Activated CD8-positive, alpha-beta memory T cell treated with anti-CD3 and anti-CD28 coated beads for 36 hours (primary cell): ENCODE data around the gene RPS28. TPM values are rescaled to one million over a fixed set of nuclear protein-coding genes. Genes with fewer than 3 reads are reported as not detected.

Source experiments
- CTCF ChIA-PET: fragments of 350-600 bp; sonication (Branson Sonifier 250); formaldehyde crosslinking; loops from one replicate; lab custom pipeline; 2021; ENCODE audit warnings: antibody characterized with exemption; lab: Charles Lee
- POLR2A ChIA-PET: fragments of 350-600 bp; sonication (Branson Sonifier 250); formaldehyde crosslinking; loops from one replicate; lab custom pipeline; 2021; ENCODE audit warnings: antibody characterized with exemption; lab: Charles Lee
- total RNA-seq, 2 experiments: library from RNA; stranded (reverse); gene quantifications; one replicate each; pipeline ENCODE4 v1.2.3, GENCODE V29; 2021

The RPS28 gene
- total RNA-seq, 2 experiments from 2014 or later = 2,077 to 2,155 TPM

DNA sequence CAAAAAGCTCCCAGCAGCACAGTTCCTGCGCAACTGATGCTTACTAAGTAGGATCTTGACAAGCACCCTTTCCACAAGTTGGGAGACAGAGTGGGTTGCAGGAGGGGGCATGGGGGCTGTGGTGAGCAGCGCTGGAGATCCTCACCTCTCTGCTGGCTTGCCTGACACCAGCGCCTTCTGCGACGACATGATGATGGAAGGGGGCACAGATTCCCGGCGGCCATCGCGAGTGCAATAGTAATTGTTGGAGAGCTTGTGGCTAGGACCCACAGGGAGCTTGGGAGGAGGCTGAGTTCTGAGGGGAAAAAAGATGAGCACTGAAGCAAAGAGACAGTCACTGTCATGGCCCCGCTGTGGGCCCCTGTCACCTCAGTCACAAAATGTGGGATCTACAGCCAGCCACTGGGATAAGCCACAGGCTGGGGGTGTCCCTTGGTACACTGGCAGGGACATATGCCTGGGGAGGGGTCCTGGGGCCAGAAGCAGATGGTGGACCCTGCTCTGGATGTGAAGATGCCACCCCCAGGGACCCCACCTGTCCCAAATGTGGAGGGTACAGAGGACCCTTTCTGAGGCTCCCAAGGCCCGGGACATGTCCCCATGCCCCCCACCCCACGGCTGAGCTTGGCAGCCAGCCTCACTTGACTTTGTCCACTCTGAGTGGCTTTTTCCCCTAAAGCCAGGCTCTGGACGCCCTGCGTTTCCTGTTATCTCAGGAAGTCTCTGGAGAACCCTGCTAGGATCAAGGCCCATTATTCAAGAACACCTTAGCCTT is 4.8 kb upstream of the RPS28 start:
- ChIA-PET POLR2A (no interaction called here), CTCF (no interaction called here)

- ChIA-PET POLR2A (interaction anchor here (0.6 kb wide), 1 partner anchor 16 kb away, joined by 3 read pairs; no protein-coding TSS in a partner anchor), CTCF (interaction anchor here (0.7 to 0.8 kb wide), 2 partner anchors 50 to 361 kb away, joined by 3 to 4 read pairs; no protein-coding TSS in a partner anchor)
Observed at GRCh38 chr19:8318835-8319234, 2.5 kb upstream of the RPS28 start.

DNA sequence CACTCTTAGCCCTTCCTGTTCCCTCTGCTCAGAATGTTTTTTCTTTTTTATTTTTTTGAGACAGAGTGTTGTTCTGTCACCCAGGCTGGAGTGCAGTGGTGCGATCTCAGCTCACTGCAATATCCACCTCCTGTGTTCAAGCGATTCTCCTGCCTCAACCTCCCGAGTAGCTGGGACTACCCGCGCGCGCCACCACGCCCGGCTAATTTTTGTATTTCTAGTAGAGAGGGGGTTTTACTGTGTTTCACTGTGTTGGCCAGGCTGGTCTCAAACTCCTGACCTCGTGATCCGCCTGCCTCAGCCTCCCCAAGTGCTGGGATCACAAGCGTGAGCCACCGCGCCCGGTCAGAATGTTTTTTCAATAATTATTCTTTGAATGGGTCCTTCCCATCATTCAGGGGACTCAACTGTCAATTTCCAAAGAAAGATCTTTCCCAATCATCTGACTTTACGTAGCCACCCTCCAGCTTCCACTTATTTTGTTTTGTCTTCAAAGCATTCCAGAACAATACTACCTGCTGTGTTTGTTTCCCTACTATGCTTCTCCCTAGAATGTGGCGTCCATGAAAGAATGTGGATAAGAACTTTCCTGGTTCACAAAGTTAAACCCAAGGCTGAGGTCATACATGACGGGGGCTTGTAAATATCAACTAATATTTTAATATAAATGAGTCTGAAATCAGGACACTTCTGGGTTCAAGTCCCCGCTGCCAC is 1.3 kb upstream of the RPS28 start:
- ChIA-PET POLR2A (interaction anchor here (0.5 to 0.9 kb wide), 3 partner anchors 8 to 582 kb away, joined by 3 read pairs; no protein-coding TSS in a partner anchor), CTCF (interaction anchor here (0.5 to 1.0 kb wide), 3 partner anchors 13 to 21 kb away, joined by 3 to 5 read pairs (median 4); no protein-coding TSS in a partner anchor)

GRCh38 chr19:8320564-8321066 is 681 bp upstream of the RPS28 start:
- CTCF ChIA-PET = interaction anchor here (1.0 kb wide), 2 partner anchors 14 kb away, joined by 3 to 5 read pairs; no protein-coding TSS in a partner anchor
- POLR2A ChIA-PET = interaction anchor here (0.6 to 2.0 kb wide), 6 partner anchors 9 to 54 kb away, joined by 3 to 7 read pairs (median 3); partner anchors contain the start of gene CD320

GRCh38 chr19:8321986-8322637 is 816 bp downstream of the RPS28 start:
- ChIA-PET CTCF (interaction anchor here (1.1 to 1.2 kb wide), 2 partner anchors 20 to 378 kb away, joined by 3 to 4 read pairs; no protein-coding TSS in a partner anchor), POLR2A (interaction anchor here (0.6 to 2.0 kb wide), 3 partner anchors 12 to 29 kb away, joined by 3 to 7 read pairs (median 5); partner anchors contain the start of gene CD320)

- POLR2A ChIA-PET = interaction anchor here (0.7 to 1.2 kb wide), 2 partner anchors 15 to 277 kb away, joined by 3 to 6 read pairs; no protein-coding TSS in a partner anchor
- CTCF ChIA-PET = interaction anchor here (1.2 to 1.4 kb wide), 2 partner anchors 183 to 378 kb away, joined by 3 to 4 read pairs; no protein-coding TSS in a partner anchor
Observed at GRCh38 chr19:8322638-8322997, 1.3 kb downstream of the RPS28 start.

DNA sequence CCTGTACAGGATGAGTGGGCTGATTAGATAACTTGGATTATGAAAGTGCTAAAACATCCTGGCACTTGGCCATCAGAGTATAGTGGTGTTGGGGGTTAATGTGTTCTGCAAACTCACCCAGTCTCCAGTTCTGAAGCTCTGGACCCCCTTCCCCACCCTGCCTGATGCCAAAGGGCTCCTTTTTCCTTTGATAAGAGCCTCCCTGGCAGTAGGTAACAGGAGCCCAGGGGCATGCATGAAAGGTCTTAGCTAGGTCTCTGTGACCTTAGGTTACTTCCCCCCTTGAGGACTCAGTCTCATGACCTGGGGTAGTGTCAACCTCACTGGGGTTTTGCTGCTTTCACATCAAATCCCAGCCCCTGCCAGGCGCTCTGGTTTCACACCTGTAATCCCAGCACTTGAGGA is 2.5 kb downstream of the RPS28 start:
- ChIA-PET CTCF (interaction anchor here (1.1 to 1.4 kb wide), 3 partner anchors 12 to 182 kb away, joined by 3 read pairs; no protein-coding TSS in a partner anchor), POLR2A (interaction anchor here (1.2 to 1.3 kb wide), 2 partner anchors 13 to 17 kb away, joined by 3 to 6 read pairs; no protein-coding TSS in a partner anchor)

GRCh38 chr19:8324186-8325050 is 3.1 kb downstream of the RPS28 start:
- ChIA-PET POLR2A (interaction anchor here (1.3 kb wide), 1 partner anchor 12 kb away, joined by 3 read pairs; no protein-coding TSS in a partner anchor), CTCF (interaction anchor here (1.2 kb wide), 1 partner anchor 55 kb away, joined by 3 read pairs; no protein-coding TSS in a partner anchor)

DNA sequence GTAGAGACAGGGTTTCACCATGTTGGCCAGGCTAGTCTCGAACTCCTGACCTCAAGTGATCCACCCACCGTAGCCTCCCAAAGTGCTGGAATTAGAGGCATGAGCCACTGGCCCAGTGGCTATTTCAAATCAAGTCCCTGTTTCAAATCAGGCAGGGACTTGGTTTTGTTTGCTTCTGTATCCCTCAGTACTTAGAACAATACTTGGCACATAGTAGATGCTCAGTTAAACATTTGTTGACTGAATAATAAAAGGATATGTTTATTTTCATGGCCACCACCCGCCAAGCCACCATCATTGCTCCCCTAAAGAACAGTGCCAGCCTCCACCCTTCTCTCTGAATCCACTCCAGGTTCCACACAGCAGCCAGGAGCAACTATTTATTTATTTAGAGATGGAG is 4.2 kb downstream of the RPS28 start:
- ChIA-PET POLR2A (no interaction called here), CTCF (no interaction called here)

DNA sequence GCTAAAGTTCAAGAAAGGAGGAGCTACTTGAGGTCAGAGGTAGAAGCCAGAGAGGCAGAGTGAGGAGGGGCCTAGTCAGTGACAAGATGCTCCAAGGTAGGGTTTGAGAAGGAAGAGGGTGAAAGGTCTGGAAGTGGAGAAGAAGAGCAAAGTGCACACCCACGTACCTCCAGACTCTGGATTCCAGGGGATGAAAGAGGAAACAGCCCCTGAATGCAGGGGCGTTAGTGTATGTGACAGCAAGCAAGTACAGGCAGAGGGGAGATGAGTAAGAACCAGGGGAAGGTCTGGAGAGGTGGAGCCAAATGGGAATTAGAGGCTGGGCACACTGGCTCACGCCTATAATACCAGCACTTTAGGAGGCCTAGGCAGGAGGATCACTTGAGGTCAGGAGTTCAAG is 8.7 kb downstream of the RPS28 start:
- ChIA-PET CTCF (no interaction called here), POLR2A (no interaction called here)

GRCh38 chr19:8331263-8331845 is 10.1 kb downstream of the RPS28 start:
- CTCF ChIA-PET = interaction anchor here (0.8 kb wide), 1 partner anchor 9 kb away, joined by 4 read pairs; no protein-coding TSS in a partner anchor
- POLR2A ChIA-PET = no interaction called here

DNA sequence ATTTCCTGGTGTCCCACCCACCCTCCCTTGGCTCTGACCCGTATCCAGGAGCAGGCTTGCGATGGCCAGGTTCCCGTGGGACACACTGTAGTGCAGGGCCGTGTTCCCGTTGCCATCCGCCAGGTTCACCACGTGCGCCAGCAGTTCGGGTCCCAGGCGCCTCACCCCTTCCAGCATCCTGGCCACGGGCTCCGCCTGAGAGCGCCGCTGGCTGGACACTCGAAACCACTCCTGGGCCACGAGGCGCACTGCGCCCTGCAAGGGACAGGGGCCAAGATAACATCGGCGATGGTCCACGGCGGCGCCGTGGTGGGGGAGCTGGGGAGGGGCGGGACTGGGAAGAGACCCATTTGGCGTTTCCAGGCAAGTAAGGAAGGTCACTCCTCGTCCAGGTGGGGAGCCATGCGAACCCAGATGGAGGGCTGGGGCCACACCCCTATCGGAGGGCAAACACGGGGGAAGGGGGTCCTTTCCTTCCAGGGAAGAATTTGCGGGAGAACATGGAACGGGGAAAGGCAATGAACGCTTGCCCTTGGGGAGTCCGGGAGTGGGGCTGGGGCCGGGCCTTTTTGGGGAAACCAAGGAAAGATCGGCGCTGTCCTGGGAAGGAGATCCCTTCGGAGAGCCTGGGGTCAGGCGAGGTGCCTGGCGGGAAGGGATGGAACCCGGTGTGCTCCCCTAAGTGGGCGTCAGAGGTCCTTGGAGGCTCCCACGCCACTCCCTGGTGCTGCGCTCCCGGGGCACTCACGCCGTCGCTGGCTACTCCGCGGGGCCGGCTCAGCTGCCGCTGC is 11.9 kb downstream of the RPS28 start:
- ChIA-PET CTCF (no interaction called here), POLR2A (interaction anchor here (1.8 kb wide), 1 partner anchor 12 kb away, joined by 5 read pairs; the partner anchor contains the start of genes NDUFA7 and RPS28)

GRCh38 chr19:8333767-8334457 is 12.6 kb downstream of the RPS28 start:
- CTCF ChIA-PET = interaction anchor here (0.8 to 1.2 kb wide), 3 partner anchors 14 to 29 kb away, joined by 3 to 4 read pairs (median 3); partner anchors contain the start of gene ANGPTL4
- POLR2A ChIA-PET = interaction anchor here (0.6 to 1.8 kb wide), 2 partner anchors 13 to 15 kb away, joined by 3 to 5 read pairs; partner anchors contain the start of genes NDUFA7 and RPS28

DNA sequence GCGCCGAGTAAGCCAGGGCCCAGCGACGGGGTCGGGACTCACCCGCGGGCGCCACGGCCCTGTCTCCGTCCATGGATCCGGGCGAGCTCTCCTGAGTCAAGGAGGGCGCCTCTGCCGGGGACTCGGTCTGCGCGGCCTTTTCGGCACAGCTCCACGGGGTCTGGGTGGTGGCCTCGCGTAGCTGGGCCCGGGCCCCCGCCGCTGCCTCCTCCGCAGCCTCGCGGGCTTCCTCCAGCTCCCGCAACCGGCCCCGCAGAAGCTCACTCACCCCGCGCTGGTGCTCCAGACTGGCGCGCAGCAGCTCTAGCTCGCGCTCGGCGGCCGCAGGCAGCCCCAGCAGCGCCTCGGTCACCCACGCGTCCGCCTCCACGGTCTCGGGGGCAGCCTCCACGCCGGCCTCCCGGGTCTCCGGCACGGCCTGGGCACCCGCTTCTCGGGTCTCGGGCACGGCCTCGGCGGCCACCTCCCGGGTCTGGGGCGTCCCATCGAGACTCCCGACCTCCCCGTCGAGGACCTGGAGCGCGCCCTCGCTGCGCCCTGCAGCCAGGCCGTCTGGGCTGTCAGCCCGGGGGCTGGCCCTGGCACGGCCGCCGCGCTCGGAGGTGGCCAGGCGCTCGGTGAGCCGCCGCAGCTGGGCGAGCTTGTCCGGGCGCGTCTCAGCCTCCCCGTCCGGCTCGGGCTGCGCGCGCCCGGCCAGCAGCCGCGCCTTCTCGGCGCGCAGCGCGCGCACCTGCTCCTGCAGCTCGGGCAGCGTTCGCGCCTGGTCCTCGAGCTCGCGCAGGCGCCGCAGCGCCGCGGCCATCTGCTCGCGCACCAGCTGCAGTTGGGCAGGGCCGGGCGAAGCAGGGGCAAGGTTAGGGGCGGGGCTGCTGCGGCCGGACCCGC is 13.4 kb downstream of the RPS28 start:
- ChIA-PET CTCF (interaction anchor here (0.8 to 1.4 kb wide), 7 partner anchors 11 to 332 kb away, joined by 3 to 4 read pairs (median 3); partner anchors contain the start of gene ANGPTL4), POLR2A (interaction anchor here (0.6 to 1.8 kb wide), 3 partner anchors 13 to 111 kb away, joined by 3 to 5 read pairs (median 3); partner anchors contain the start of genes NDUFA7 and RPS28)
